Astrocyte (in vitro differentiated cells and primary cell): ENCODE results near the gene BMAL2. TPM values are rescaled to one million over a fixed set of nuclear protein-coding genes. Genes with fewer than 3 reads are reported as not detected.

Source experiments
- DNase-seq: peaks from one replicate; pipeline ENCODE4 v3.0.0-alpha.2; 2010; ENCODE audit warnings: low read depth
- FAIRE-seq: peaks from 2 replicates; lab custom pipeline; 2011; peaks lifted over from hg19 to GRCh38; lab: Jason Lieb, UNC
- H2AFZ ChIP-seq: 2 replicates; pipeline ENCODE4 v1.6.0; 2012; ENCODE audit warnings: low read depth, low read length, inconsistent platforms
- H3K27ac ChIP-seq: 2 replicates; pipeline ENCODE4 v1.5.1; 2011; ENCODE audit warnings: low read depth, low read length, inconsistent platforms
- H3K27me3 ChIP-seq: 2 replicates; pipeline ENCODE4 v1.6.0; 2011; ENCODE audit warnings: low read length, inconsistent platforms; ENCODE audit not compliant: insufficient read depth
- H3K36me3 ChIP-seq: 2 replicates; pipeline ENCODE4 v1.5.1; 2011; ENCODE audit warnings: low read length, inconsistent platforms; ENCODE audit not compliant: insufficient read depth
- H3K4me1 ChIP-seq: 2 replicates; pipeline ENCODE4 v1.5.1; 2011; ENCODE audit warnings: low read length, inconsistent platforms; ENCODE audit not compliant: insufficient read depth
- H3K4me2 ChIP-seq: 2 replicates; pipeline ENCODE4 v1.6.0; 2012; ENCODE audit warnings: low read length, inconsistent platforms
- H3K4me3 ChIP-seq: 2 replicates; pipeline ENCODE4 v1.5.1; 2011; ENCODE audit warnings: low read depth, mild to moderate bottlenecking, low read length, inconsistent platforms; ENCODE audit not compliant: insufficient read depth
- H3K79me2 ChIP-seq: 2 replicates; pipeline ENCODE4 v1.6.0; 2012; ENCODE audit warnings: mild to moderate bottlenecking, low read length, inconsistent platforms; ENCODE audit not compliant: insufficient read depth
- H3K9ac ChIP-seq: 2 replicates; pipeline ENCODE4 v1.6.0; 2012; ENCODE audit warnings: mild to moderate bottlenecking, low read length, inconsistent platforms
- H3K9me3 ChIP-seq: 2 replicates; pipeline ENCODE4 v1.5.1; 2012; ENCODE audit warnings: low read depth, mild to moderate bottlenecking, low read length, inconsistent platforms; ENCODE audit not compliant: insufficient read depth
- H4K20me1 ChIP-seq: 2 replicates; pipeline ENCODE4 v1.6.0; 2012; ENCODE audit warnings: low read length, inconsistent platforms; ENCODE audit not compliant: insufficient read depth
- H3K27ac Mint-ChIP-seq: one replicate; pipeline ENCODE4 v1.8.0; 2021; ENCODE audit warnings: mild to moderate bottlenecking, mixed read lengths; ENCODE audit not compliant: unreplicated experiment
- H3K27me3 Mint-ChIP-seq: one replicate; pipeline ENCODE4 v1.8.0; 2021; ENCODE audit warnings: low read depth, mixed read lengths; ENCODE audit not compliant: unreplicated experiment
- H3K36me3 Mint-ChIP-seq: one replicate; pipeline ENCODE4 v1.8.0; 2021; ENCODE audit warnings: low read depth, mixed read lengths; ENCODE audit not compliant: unreplicated experiment
- H3K4me1 Mint-ChIP-seq: one replicate; pipeline ENCODE4 v1.8.0; 2021; ENCODE audit warnings: low read depth, mixed read lengths; ENCODE audit not compliant: unreplicated experiment
- H3K4me3 Mint-ChIP-seq: one replicate; pipeline ENCODE4 v1.8.0; 2021; ENCODE audit warnings: mild to moderate bottlenecking, moderate library complexity, mixed read lengths; ENCODE audit not compliant: unreplicated experiment
- H3K9me3 Mint-ChIP-seq: one replicate; pipeline ENCODE4 v1.8.0; 2021; ENCODE audit warnings: mild to moderate bottlenecking, mixed read lengths; ENCODE audit not compliant: unreplicated experiment
- EZH2 ChIP-seq: IDR thresholded peaks from 2 replicates; pipeline ENCODE4 v1.6.1; 2012; ENCODE audit warnings: mild to moderate bottlenecking, low read length, inconsistent platforms; ENCODE audit not compliant: insufficient read depth
- total RNA-seq: library from RNA; stranded (reverse); gene quantifications from 2 replicates; pipeline ENCODE4 v1.2.1, GENCODE V29; 2021
- TF ChIP-seq, protein P1 (sequence below): IDR thresholded peaks from 2 replicates; pipeline ENCODE4 v1.5.1; 2011; ENCODE audit warnings: low read depth, mild to moderate bottlenecking, inconsistent platforms, low read length, moderate library complexity; ENCODE audit not compliant: insufficient read depth

BMAL2 gene
- total RNA-seq, 1 donor from 2014 or later, result 13.6 TPM

DNA sequence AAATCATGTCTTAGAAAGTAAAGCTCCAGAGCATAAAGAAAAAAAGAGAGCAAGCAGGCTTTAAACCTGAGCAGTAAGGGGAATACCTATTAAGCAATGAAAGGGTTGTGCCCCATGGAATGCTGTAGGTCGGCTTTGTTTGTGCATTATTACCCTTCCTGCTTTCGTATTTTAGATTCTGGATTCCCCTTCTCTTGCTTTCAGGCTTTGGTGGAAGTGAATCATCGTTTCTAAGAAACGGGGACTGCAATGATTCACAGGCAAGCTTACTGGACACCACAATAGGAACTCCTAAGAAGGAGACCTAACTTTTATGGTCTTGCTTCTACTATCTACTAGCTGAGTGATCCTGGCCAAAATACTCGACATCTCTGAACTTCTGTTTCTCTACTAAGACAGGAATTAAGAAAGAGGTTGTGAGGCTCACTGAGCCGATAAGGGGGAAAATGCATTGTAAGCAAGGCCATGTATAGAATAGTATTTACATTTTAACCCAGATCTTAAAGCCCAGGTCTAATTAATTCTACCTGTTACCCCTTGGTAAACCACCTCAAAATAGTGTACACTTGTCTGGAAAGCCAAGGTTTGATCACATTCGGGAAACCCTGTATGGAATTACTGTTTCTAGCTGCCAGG is 1.2 kb upstream of the BMAL2 start:
- Histone ChIP-seq H4K20me1 (peaks cover 15% of the 10 kb centered on the region), H3K9me3 (no peaks in the 10 kb centered on the region), H3K4me2 (peak overlapping the region; percentile 95), H3K27ac (peak overlapping the region; percentile 72), H3K79me2 (peaks cover 33% of the 10 kb centered on the region), H3K4me3 (peak overlapping the region; percentile 77), H3K4me1 (peaks cover 21% of the 10 kb centered on the region), H3K27me3 (no peaks in the 10 kb centered on the region), H2AFZ (no peak overlapping the region), H3K36me3 (peaks cover 12% of the 10 kb centered on the region), H3K9ac (peak overlapping the region; percentile 80)
- TF ChIP-seq, protein P1, sequence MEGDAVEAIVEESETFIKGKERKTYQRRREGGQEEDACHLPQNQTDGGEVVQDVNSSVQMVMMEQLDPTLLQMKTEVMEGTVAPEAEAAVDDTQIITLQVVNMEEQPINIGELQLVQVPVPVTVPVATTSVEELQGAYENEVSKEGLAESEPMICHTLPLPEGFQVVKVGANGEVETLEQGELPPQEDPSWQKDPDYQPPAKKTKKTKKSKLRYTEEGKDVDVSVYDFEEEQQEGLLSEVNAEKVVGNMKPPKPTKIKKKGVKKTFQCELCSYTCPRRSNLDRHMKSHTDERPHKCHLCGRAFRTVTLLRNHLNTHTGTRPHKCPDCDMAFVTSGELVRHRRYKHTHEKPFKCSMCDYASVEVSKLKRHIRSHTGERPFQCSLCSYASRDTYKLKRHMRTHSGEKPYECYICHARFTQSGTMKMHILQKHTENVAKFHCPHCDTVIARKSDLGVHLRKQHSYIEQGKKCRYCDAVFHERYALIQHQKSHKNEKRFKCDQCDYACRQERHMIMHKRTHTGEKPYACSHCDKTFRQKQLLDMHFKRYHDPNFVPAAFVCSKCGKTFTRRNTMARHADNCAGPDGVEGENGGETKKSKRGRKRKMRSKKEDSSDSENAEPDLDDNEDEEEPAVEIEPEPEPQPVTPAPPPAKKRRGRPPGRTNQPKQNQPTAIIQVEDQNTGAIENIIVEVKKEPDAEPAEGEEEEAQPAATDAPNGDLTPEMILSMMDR, result no peak
- TF ChIP-seq EZH2, result no peak
- DNase-seq, result peak; percentile 95
- peak overlapping the region; percentile 96 for H3K27ac Mint-ChIP-seq
- H3K4me1 Mint-ChIP-seq, result peaks cover 26% of the 10 kb centered on the region
- no peaks in the 10 kb centered on the region for H3K36me3 Mint-ChIP-seq
- peak overlapping the region; percentile 73 for H3K4me3 Mint-ChIP-seq
- H3K9me3 Mint-ChIP-seq, result peaks cover 2% of the 10 kb centered on the region
- no peaks in the 10 kb centered on the region for H3K27me3 Mint-ChIP-seq
- FAIRE-seq, result peak; percentile 97

DNA sequence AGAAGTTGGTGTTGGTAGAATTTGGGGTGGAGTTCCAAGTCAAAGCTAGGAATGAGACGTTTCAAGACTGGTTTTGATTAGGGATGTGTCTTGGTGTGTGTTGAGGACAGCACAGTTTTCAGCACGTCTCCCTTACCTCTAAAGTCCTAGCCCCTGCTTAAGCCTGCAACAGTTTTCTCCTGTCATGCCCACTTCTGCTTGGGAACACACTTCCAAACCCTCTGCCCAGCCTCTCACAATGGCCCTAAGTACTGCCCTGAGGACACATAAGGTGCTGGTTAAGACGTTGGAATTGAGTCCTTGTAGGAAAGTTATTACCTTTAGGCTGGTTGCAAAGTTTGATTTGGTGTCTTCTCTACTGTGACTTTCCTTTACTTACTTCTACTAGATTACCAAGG is 710 bp upstream of the BMAL2 start:
- H3K36me3 ChIP-seq, result peaks cover 6% of the 10 kb centered on the region
- FAIRE-seq (peak; percentile 29), DNase-seq (no peak)
- H3K27me3 Mint-ChIP-seq, result no peaks in the 10 kb centered on the region
- TF ChIP-seq, protein P1, result no peak
- TF ChIP-seq EZH2, result no peak
- peaks cover 2% of the 10 kb centered on the region for H3K9me3 Mint-ChIP-seq
- no peaks in the 10 kb centered on the region for H3K9me3 ChIP-seq
- peaks cover 33% of the 10 kb centered on the region for H3K79me2 ChIP-seq
- H3K27ac Mint-ChIP-seq, result peak overlapping the region; percentile 96
- H4K20me1 ChIP-seq, result peaks cover 13% of the 10 kb centered on the region
- peak overlapping the region; percentile 72 for H3K27ac ChIP-seq
- peaks cover 26% of the 10 kb centered on the region for H3K4me1 Mint-ChIP-seq
- peak overlapping the region; percentile 80 for H3K9ac ChIP-seq
- peaks cover 21% of the 10 kb centered on the region for H3K4me1 ChIP-seq
- peak overlapping the region; percentile 69 for H2AFZ ChIP-seq
- H3K27me3 ChIP-seq, result no peaks in the 10 kb centered on the region
- peak overlapping the region; percentile 87 for H3K4me3 Mint-ChIP-seq
- H3K36me3 Mint-ChIP-seq, result no peaks in the 10 kb centered on the region
- peak overlapping the region; percentile 95 for H3K4me2 ChIP-seq
- H3K4me3 ChIP-seq, result peak overlapping the region; percentile 77

DNA sequence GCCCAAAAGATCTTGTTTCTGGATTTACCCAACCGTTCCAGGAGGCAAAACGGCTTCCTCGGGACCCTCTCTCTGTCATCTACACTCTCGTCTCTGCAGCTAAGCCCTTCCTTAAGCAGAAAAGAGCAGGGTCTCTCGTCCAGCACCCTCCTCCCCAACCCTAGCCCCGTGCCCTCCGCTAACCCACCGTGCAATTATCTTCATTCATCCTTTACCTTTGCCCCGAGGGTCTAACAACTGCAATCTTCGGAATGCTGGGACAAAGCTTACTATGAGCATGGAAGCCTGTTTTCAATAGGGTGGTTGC is 276 bp upstream of the BMAL2 start:
- Histone ChIP-seq H3K9ac (peak overlapping the region; percentile 80), H2AFZ (peak overlapping the region; percentile 69), H3K79me2 (peaks cover 36% of the 10 kb centered on the region), H3K36me3 (peaks cover 5% of the 10 kb centered on the region), H4K20me1 (peaks cover 13% of the 10 kb centered on the region), H3K4me2 (peak overlapping the region; percentile 95), H3K4me1 (peaks cover 21% of the 10 kb centered on the region), H3K9me3 (no peaks in the 10 kb centered on the region), H3K4me3 (peak overlapping the region; percentile 77), H3K27ac (peak overlapping the region; percentile 72), H3K27me3 (no peaks in the 10 kb centered on the region)
- Mint-ChIP-seq H3K36me3 (no peaks in the 10 kb centered on the region), H3K4me1 (peaks cover 27% of the 10 kb centered on the region), H3K9me3 (peaks cover 2% of the 10 kb centered on the region), H3K4me3 (peak overlapping the region; percentile 87), H3K27ac (peak overlapping the region; percentile 64), H3K27me3 (no peaks in the 10 kb centered on the region)
- DNase-seq (no peak), FAIRE-seq (no peak)
- no peak for TF ChIP-seq EZH2
